HG03066 (cell line): ENCODE measurements around the gene THSD7A.

Experiments
- ATAC-seq: cut with Tn5 transposase; IDR thresholded peaks from one replicate; pipeline ENCODE4 v1.9.1; 2021; ENCODE audit warnings: low read depth; ENCODE audit not compliant: unreplicated experiment

THSD7A gene

DNA sequence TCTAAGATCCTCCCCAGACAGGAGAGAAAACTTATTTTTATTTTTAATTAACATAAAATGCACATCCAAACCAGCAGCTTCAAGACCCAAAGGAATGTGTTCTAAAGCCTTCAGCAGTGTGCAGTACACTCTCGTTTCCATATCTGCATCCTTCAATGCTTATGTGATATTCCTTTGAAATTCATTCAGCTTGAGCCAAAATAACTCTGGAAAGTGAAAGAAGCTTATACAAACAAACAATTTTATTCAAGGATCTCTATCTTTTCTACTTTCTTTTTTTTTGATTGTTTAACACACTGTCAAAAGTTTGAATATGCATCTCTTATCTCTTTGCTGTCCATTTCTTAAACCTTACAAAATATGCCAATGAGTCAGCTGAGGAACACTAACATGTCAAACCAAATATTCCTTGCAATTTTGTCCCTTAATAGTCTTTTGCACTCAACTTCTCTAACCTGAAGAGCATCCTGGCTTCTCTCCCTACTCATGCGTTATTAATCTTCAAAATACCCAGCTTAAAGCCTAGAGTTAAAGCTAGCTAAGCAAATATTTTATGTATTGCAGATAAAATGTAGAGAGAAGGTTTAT lies 124.3 kb downstream of the THSD7A start:
- ATAC-seq, result no peak

- ATAC-seq, result no peak
Measured at GRCh38 chr7:11706666-11707605, 125.1 kb downstream of the THSD7A start.

DNA sequence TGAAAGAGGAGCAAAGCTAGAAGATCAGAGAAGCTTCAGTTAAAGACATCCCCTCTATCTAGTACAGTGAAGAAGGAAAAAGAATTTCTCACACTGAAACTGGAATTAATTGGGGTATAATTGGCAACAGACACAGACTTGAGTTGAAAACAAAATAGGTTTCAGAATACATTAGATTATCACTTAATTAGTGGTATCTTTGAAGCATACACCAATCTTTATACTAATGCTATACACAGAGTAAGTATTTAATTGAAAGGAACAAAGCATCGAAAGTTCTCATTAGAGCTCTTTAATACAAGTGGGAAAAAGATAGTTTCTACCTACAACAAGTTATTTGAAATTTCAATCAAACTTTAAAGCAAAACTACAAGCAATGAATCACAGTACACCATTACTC lies 128.2 kb downstream of the THSD7A start:
- no peak for ATAC-seq

GRCh38 chr7:11702938-11703337 lies 129.1 kb downstream of the THSD7A start:
- no peak for ATAC-seq

GRCh38 chr7:11701829-11702560 lies 130.0 kb downstream of the THSD7A start:
- ATAC-seq, result no peak

- no peak for ATAC-seq
Measured at GRCh38 chr7:11699666-11700065, 132.3 kb downstream of the THSD7A start.

DNA sequence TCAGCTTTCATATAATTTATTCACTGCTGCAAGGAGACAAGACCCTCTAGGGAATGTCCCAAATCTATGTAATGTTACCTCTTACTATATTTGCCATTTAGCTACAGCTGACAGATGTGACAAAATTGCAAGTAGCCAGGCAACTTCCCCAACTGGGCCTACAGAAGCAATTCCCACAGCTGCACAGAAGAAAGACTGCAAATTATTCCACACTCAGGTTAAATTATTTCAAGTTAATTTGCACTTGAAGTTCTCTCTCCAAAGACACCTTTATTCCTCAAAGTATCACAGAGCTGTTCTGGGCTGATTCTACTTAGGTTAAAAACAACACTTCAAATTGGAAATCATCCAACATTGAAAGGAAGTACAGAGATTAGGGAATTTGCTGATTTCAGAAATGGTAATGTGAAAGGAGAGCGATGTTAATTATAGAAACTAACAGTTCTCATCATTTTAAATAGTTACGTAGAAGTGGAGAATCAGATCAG lies 133.6 kb downstream of the THSD7A start:
- ATAC-seq, result no peak

DNA sequence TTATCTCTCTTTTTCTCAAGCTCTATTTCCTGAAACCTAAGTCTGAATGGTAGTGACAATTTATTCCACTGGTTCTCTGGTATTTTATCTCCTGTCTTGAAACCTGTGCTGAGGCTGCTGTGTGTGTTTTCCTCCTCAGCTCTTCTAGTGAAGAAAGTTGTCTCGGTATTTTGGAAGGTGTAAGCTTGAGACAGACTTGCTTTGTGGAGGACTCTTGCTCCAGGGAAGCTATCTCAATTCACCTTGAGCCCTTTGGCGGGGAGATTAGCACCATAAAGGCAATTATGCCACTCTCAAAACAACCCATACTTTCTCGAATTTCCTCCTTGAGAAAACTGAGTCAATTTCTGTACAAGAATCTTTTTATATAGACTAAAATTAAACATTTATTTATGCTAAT lies 141.6 kb downstream of the THSD7A start:
- no peak for ATAC-seq

GRCh38 chr7:11689096-11689495 lies 142.9 kb downstream of the THSD7A start:
- no peak for ATAC-seq

DNA sequence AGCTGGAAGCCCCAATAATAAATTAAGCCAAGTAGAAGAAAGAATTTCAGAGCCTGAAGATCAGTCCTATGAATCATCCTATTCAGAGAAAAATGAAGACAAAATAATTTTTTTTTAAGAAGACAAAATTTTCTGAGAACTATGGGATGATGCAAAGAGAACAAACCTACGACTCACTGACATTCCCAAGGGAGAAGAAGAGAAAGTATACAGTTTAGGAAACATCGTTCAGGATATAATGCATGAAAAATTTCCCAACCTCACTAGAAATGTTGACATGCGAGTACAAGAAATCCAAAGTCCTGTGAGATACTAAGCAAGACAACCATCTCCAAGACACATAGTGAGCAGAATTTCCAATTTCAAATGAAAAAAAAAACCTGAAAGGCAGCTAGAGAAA lies 150.5 kb downstream of the THSD7A start:
- no peak for ATAC-seq

- no peak for ATAC-seq
Measured at GRCh38 chr7:11675163-11675562, 156.8 kb downstream of the THSD7A start.

- no peak for ATAC-seq
Measured at GRCh38 chr7:11668727-11669126, 163.3 kb downstream of the THSD7A start.

GRCh38 chr7:11667810-11668185 lies 164.2 kb downstream of the THSD7A start:
- ATAC-seq, result no peak

DNA sequence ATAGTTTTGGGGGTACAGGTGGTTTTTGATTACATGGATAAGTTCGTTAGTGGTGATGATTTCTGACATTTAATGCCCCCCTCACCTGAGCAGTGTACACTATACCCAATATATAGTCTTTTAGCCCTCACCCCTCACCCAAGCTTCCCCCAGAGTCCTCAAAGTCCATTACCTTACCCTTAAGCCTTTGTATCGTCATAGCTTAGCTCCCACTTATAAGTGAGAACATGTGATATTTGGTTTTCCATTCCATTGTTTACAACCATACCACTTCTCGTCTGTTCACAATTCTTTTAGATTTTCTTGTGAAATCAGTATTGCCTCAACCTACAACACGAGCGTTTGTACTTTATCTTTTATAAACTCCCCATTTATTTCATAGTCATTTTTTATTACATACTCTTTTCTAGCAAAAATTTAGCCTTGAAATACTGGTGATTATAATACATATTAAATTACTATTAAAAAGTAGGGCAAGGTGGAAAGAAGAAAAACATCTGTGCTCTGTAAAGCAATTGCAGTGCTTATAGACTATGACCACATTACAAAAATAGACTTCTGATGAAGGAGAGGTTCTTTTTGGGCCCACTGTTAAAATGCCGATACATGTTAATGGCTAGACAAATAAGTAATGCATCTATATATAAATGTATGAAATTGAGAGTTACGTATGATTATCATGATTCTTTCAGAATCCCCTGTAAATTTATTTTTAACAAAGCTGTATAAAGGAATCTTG lies 164.8 kb downstream of the THSD7A start:
- no peak for ATAC-seq

DNA sequence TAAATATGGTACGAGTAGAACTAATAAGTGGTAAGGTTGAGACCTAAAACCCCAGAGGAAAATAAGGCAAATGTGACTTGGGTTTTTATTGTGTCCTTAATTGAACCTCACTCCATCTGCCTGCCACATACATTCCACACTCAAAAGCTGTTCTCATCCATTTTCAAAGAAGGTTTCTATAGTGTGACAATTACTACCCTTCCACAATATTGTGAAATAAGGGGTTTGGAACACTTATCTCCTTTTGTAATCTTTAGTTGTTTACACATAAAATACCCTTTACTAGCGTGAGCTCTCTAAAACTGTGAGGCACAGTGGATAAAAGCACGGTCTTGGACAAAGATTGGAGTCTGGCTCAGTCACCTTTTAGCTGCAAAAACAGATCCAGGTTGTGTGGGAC lies 166.6 kb downstream of the THSD7A start:
- ATAC-seq, result no peak

GRCh38 chr7:11655642-11656041 lies 176.4 kb downstream of the THSD7A start:
- ATAC-seq, result no peak

- ATAC-seq, result no peak
Measured at GRCh38 chr7:11655163-11655562, 176.8 kb downstream of the THSD7A start.

DNA sequence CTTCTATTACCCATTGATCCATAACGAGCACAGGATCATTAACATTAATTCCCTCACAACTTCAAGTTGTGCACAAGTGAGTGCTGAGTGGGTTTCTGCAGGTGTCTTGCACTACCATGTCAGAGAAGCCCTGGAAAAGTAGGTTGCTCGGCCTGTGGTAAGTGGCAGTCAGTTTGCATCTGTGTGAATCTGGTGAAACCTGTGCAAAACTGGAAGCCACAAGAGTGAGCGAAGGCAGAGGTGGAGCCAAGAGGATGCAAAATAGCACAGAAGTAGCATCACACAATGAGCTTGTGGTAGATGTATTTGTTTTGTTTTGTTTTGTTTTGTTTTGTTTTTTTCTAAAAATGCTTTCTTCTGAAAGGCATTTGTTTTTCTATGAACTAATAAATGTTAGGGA lies 181.5 kb downstream of the THSD7A start:
- no peak for ATAC-seq

DNA sequence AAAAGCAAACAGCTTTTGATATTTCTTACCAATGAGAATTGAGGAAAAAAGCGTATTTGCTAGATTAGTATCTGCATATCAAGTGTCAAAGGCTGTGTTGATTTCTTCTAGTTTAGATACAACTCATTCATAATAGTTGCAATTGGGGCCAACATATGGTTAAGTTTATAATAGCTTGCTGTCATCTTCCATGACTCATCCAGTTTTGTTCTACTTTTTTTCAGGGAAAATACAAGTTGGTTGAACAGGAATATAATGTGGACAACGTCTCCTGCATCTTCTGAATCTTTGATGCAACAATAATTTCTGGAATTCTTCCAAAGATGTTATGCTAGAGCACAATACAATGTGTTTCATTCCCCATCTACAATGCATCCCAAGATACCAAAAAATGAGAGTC lies 182.0 kb downstream of the THSD7A start:
- ATAC-seq, result no peak

- ATAC-seq, result no peak
Measured at GRCh38 chr7:11648980-11649379, 183.0 kb downstream of the THSD7A start.

DNA sequence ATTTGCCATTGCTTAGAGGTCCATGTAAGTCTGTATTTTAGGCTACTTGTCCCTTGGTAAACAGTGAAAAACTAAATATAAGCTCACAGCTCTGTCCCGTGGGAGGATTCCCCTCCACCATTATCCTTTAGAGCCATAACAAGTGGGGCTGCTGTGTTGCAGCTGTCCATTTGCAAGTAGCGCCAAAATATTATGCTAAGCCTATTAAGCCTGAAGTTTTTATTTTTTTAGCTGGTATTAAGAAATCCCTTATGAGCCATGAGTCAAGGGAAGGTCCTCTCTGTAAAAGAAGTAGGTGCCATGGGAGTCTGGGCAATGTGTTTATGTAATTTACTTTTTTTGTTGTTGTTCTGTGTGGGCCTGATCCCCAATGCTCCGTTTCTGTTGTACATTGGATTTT lies 183.9 kb downstream of the THSD7A start:
- ATAC-seq, result no peak
